AG04449 (cell line): Measurements from ENCODE around the gene TTC21B.

ENCODE experiments used
- CTCF ChIA-PET: fragments of 350-600 bp; formaldehyde crosslinking; extraction: SDS; loops from one replicate; lab custom pipeline; 2021; ENCODE audit warnings: antibody characterized with exemption; lab: Yijun Ruan, JAX
- POLR2A ChIA-PET: fragments of 400-600, 350-600 bp; formaldehyde crosslinking; extraction: SDS; loops from one replicate; lab custom pipeline; 2020; ENCODE audit warnings: antibody characterized with exemption, inconsistent platforms; lab: Yijun Ruan, JAX
- DNase-seq: peaks from one replicate; pipeline ENCODE4 v3.0.0-alpha.2; 2010; ENCODE audit warnings: low read depth, low spot score
- H3K4me3 ChIP-seq: 2 replicates; pipeline ENCODE4 v1.5.1; 2011; ENCODE audit warnings: low read depth, mild to moderate bottlenecking, control low read depth, low read length
- CTCF ChIP-seq: IDR thresholded peaks from one replicate; pipeline ENCODE4 v1.5.1; 2011; ENCODE audit warnings: mild to moderate bottlenecking, moderate library complexity, low read length, control low read depth, inconsistent platforms; ENCODE audit not compliant: insufficient read depth; ENCODE audit errors: missing control alignments

TTC21B gene

GRCh38 chr2:165857876-165858275 lies 95.7 kb downstream of the TTC21B start:
- no peak for TF ChIP-seq CTCF
- ChIA-PET CTCF (no interaction called here), POLR2A (no interaction called here)
- no peak overlapping the region for H3K4me3 ChIP-seq
- DNase-seq = no peak

GRCh38 chr2:165852394-165852793 lies 101.2 kb downstream of the TTC21B start:
- POLR2A ChIA-PET = no interaction called here
- H3K4me3 ChIP-seq = no peak overlapping the region
- no peak for DNase-seq
- no peak for TF ChIP-seq CTCF
- CTCF ChIA-PET = interaction anchor here (1.0 kb wide), 1 partner anchor 8 kb away, joined by 3 read pairs; no protein-coding TSS in a partner anchor

- ChIA-PET CTCF (no interaction called here), POLR2A (no interaction called here)
- no peak for TF ChIP-seq CTCF
- no peak overlapping the region for H3K4me3 ChIP-seq
- no peak for DNase-seq
Measured at GRCh38 chr2:165847001-165847400, 106.6 kb downstream of the TTC21B start.

- no peak for DNase-seq
- POLR2A ChIA-PET = no interaction called here
- no peak for TF ChIP-seq CTCF
- no peak overlapping the region for H3K4me3 ChIP-seq
- CTCF ChIA-PET = no interaction called here
Measured at GRCh38 chr2:165846056-165846455, 107.5 kb downstream of the TTC21B start.

- CTCF ChIA-PET = interaction anchor here (1.0 kb wide), 1 partner anchor 9 kb away, joined by 3 read pairs; no protein-coding TSS in a partner anchor
- TF ChIP-seq CTCF = no peak
- H3K4me3 ChIP-seq = no peak overlapping the region
- DNase-seq = no peak
- POLR2A ChIA-PET = no interaction called here
Measured at GRCh38 chr2:165844216-165844615, 109.4 kb downstream of the TTC21B start.

- ChIA-PET CTCF (interaction anchor here (1.0 kb wide), 1 partner anchor 10 kb away, joined by 3 read pairs; no protein-coding TSS in a partner anchor), POLR2A (no interaction called here)
- no peak for TF ChIP-seq CTCF
- no peak overlapping the region for H3K4me3 ChIP-seq
- no peak for DNase-seq
Measured at GRCh38 chr2:165843351-165843750, 110.2 kb downstream of the TTC21B start.
